Activated naive CD4-positive, alpha-beta T cell treated with anti-CD3 and anti-CD28 coated beads, Interleukin-2, amount 50 U/mL, for 72 hours (primary cell): ENCODE results near the gene IGFLR1. TPM values are rescaled to one million over a fixed set of nuclear protein-coding genes. Genes with fewer than 3 reads are reported as not detected.
"Not testable (repeated sequence)": the region's sequence is repeated elsewhere in the genome, so short reads cannot be mapped to it uniquely, and the experiment has no call there.

ENCODE experiments used
- ATAC-seq, 2 donors: fragments of 150-1000 bp; cut with Tn5 transposase; 2 replicates each; pipeline ENCODE4 v1.10.0; 2021; ENCODE audit warnings: mild to moderate bottlenecking in 2 of 2, moderate library complexity in 2 of 2
- DNase-seq, 2 donors: peaks; one replicate each; pipeline ENCODE4 v3.0.0; 2021 to 2022; ENCODE audit warnings: low spot score in 2 of 2
- H3K27ac Mint-ChIP-seq, 2 donors: one replicate each; pipeline ENCODE4 v1.8.0; 2022; ENCODE audit warnings: mild to moderate bottlenecking in 2 of 2, mixed read lengths in 2 of 2
- H3K36me3 Mint-ChIP-seq, 2 donors: one replicate each; pipeline ENCODE4 v1.8.0; 2022; ENCODE audit warnings: mixed read lengths in 2 of 2
- H3K9me3 Mint-ChIP-seq, 2 donors: one replicate each; pipeline ENCODE4 v1.8.0; 2022; ENCODE audit warnings: mixed read lengths in 2 of 2
- total RNA-seq, 2 donors: library from RNA; stranded (reverse); gene quantifications; one replicate each; pipeline ENCODE4 v1.2.3, GENCODE V29; 2022

IGFLR1 gene
- total RNA-seq, 2 donors from 2014 or later: 74.6 to 245 TPM

DNA sequence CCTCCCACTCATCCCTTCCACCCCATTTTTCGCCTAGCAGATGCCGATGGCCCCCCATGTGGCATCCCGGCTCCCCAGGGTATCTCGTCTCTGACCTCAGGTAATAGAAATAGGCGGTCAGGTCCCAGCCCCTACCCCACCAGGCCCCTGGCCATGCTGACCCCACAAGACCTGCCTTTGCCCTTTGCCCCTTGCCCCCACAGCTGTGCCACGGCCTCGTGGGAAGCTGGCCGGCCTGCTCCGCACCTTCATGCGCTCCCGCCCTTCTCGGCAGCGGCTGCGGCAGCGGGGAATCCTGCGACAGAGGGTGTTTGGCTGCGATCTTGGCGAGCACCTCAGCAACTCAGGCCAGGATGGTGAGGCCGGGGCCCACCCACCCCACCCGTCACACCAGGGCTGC is 38.5 kb upstream of the IGFLR1 start:
- Mint-ChIP-seq H3K9me3 (no peaks in the 10 kb centered on the region), H3K27ac (no peak overlapping the region), H3K36me3 (no peaks in the 10 kb centered on the region)
- DNase-seq (no peak), ATAC-seq (no peak)

DNA sequence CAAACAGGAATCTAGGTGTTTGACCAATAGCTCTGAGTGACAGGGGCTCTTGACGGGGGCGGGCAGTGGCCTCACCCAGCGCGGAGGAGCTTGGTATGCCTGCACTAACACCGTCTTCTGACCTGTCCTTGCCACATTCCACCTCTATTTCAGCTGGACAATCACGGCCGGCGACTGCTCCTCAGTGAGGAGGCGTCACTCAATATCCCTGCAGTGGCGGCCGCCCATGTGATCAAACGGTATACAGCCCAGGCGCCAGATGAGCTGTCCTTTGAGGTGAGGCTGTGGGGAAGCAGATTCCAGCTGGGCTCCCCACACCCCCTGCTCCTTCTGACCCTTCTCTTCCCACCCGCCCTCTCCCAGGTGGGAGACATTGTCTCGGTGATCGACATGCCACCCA is 37.8 kb upstream of the IGFLR1 start:
- Mint-ChIP-seq H3K36me3 (no peaks in the 10 kb centered on the region), H3K9me3 (no peaks in the 10 kb centered on the region), H3K27ac (no peak overlapping the region)
- DNase-seq (no peak), ATAC-seq (no peak)

DNA sequence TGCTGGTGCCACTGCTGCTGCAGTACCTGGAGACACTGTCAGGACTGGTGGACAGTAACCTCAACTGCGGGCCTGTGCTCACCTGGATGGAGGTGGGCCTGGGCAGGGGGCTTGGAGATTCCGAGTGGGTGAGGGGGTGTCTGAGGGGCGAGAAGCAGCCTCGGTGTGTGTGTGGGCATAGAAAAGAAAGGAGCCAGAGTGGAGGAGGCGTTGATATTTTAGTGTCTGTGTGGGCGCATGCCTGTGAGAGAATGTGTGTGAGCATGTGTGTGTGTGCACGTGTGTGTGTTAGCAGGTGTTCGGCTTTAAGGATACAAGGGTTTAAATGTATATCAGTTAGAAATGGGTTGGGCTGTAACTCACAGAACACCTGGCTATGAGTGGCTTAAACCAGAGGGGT is 36.8 kb upstream of the IGFLR1 start:
- H3K36me3 Mint-ChIP-seq: no peaks in the 10 kb centered on the region
- H3K9me3 Mint-ChIP-seq: no peaks in the 10 kb centered on the region
- DNase-seq (no peak), ATAC-seq (no peak)
- H3K27ac Mint-ChIP-seq: no peak overlapping the region

DNA sequence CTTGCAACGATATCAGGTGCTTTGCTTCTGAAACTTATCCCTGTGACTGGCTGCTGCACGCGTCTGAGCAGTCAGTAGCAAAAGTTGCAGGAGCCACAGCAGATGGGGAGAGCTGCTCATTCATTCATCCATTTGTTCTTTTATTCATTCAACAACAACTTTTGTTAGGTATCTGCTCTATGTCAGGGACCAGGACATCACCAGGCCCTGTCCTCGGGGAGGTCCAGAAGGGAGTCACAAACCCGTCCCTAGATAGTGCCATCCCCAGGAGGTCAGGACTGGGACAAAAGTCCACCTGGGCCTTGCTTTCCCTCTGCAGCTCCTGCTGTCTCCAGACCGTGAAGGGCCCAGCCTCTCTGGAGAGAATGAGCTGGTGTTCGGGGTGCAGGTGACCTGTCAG is 35.7 kb upstream of the IGFLR1 start:
- no peaks in the 10 kb centered on the region for H3K9me3 Mint-ChIP-seq
- ATAC-seq: no peak
- H3K36me3 Mint-ChIP-seq: no peaks in the 10 kb centered on the region
- no peak overlapping the region for H3K27ac Mint-ChIP-seq
- no peak for DNase-seq

DNA sequence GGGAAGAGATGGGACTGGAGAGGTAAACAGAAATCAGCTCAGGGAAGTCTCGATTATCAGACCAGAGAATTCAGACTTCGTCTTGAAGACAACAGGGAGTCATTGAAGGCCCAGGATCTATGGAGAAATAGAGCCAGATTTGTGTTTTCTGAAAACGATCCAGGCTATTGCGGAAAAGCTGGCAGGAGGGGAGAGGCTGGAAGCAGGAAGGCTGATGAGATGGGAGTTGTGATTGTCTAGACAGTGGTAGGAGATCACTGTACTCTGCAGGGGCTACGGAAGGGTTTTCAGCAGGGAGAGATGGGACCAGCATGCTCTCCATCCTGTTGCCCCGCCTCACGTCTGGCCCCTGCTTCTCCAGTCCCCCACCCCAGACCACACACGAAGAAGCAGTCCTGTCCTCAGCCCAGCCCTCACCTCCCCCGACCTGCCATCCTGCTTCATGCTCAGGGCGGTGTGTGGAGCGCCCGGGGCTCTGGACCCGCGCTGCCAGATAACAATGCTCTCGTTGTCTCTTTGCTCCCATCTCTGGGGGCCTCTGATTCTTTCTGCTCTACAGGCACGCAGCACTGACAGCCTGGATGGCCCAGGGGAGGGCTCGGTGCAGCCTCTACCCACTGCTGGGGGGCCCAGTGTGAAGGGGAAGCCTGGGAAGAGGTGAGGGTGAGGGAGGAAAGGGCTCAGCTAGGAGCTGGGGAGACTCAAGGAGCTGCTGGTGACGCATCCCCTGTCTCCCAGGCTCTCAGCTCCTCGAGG is 35.0 kb upstream of the IGFLR1 start:
- Mint-ChIP-seq H3K27ac (peak overlapping the region in 1 of 2 donors; percentile 6), H3K9me3 (no peaks in the 10 kb centered on the region), H3K36me3 (no peaks in the 10 kb centered on the region)
- DNase-seq (peak in 1 of 2 donors; percentile 43), ATAC-seq (no peak)

DNA sequence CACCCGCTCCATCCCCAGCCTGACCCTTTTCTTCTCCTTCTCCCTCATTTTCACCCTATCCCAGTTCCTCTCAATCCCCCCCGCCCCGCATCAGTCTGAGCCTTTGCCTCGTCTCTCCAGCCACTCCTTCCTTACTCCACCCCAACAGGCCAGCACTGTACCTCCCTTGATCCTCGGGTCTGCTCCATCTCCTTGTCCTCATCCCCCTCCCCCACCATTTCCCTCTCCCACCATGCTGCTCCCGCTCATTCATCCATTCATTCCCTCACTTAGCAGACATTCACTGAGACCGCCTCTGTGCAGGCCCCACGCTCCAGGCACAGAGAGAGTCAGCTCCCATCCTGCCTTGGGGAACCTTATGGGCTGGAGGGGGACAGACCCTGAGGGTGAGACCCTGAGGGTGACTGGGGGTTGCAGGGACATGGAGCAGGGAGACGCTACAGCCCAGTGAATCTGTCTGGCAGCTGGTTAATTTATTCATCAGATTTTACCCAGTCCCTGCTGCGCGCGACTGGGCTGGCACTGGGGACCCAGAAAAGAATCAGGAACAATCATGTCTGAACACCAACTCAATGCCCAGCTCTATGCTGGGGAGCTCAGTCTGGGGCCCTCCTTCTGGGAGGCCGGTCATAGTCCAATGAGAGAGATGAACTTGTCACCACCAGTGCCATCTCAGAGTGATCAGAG is 34.0 kb upstream of the IGFLR1 start:
- DNase-seq: peak in 1 of 2 donors; percentile 53
- no peaks in the 10 kb centered on the region for H3K9me3 Mint-ChIP-seq
- no peaks in the 10 kb centered on the region for H3K36me3 Mint-ChIP-seq
- no peak for ATAC-seq
- H3K27ac Mint-ChIP-seq: peak overlapping the region; percentile 6 to 47

DNA sequence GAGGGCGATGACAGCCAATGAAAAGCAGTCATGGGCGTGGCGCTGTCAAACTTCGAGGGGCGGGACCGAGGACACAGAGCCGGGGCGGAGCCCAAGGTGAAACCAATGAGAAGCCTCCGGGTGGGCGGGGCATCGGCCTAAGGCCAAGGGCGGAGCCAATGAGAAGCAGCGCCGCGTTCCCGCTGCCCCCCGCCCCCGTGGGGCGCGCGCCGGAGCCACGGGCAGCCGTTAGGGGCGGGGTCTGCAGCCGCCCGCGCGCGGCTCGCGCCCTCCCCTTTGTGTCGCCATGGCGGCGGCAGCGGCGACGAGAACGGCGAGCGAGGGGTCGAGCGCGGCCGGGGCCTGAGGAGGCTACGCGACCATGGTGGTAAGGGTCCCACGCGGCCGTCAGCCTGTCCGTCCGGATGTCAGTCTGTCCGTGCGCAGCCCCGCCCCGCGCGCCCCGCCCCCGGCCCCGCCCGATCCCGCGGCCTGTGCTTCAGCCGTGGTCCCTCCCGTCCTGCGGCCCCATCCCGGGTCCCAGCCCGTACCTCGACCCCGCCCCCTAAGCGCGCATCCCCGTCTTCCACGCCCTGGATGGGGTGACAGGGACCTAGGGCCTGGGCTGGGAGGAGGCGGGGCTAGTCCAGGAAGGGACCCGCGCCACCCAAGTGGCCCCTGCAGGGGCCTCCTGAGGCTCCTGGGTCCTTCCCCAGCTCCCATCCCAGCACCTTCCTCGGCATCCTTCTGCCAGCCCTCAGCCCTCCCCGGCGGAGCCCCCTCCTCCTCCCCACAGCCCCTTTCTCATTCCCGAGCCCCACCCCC is 33.2 kb upstream of the IGFLR1 start, which contains the start of gene ARHGAP33:
ARHGAP33 (plus strand) TSS at position 267 of the 804 bp plus-strand sequence; CDS start at position 362, 95 bp downstream.
- no peaks in the 10 kb centered on the region for H3K9me3 Mint-ChIP-seq
- ATAC-seq (peak; percentile 97 to 98), DNase-seq (peak; percentile 98 to 100)
- H3K36me3 Mint-ChIP-seq: no peaks in the 10 kb centered on the region
- H3K27ac Mint-ChIP-seq: peak within 1 kb of the TSS; percentile 47 to 76

DNA sequence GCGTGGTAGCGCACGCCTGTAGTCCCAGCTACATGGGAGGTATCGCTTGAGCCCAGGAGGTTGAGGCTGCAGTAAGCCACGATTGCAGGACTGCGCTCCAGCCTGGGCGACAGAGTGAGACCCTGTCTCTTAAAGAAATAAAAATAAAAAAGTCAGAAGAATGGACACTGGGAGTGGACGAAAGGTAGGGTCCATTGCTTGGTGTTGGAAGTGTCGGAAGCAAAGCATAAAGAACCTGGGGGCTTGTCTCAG is 32.7 kb upstream of the IGFLR1 start:
- DNase-seq: no peak
- Mint-ChIP-seq H3K36me3 (no peaks in the 10 kb centered on the region), H3K9me3 (no peaks in the 10 kb centered on the region), H3K27ac (peak overlapping the region in 1 of 2 donors; percentile 76)
- no peak for ATAC-seq

DNA sequence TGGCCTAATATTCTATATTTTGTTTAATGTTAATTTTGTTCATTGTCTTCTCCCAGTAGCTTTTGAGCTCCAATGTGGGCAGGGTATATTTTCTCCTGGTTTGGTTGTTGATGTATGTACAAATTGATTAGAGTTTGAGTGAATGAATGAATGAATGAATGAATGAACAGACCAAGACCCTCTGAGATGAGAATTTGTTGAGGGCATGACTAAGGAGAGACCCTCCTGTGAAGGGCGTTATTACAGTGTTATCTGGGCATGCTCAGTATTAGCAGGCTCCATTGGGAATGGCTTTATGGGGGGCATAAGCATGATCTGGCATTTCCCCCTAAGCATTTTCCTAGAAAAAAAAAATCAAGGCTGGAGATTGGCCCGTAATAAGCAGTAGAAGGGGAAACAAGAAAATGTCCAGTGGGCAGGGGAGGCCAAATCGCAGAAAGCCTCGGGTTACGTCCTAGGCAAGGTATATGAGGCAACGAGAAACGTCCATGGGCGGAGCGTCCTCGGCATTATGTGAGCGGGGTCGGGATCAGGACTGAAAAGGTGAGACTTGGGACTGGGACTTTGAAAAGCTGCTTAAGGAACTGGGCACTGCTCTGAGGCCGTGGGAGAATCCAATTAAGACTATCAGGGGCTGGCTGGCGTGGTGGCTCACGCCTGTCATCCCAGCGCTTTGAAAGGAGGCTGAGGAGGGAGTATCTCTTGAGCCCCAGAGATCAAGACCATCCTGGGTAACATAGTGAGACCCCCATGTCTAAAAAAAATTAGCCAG is 32.2 kb upstream of the IGFLR1 start:
- ATAC-seq: no peak
- peaks cover 0 to 3% of the 10 kb centered on the region in 2 donors for H3K36me3 Mint-ChIP-seq
- no peak for DNase-seq
- H3K27ac Mint-ChIP-seq: peak overlapping the region in 1 of 2 donors; percentile 76
- no peaks in the 10 kb centered on the region for H3K9me3 Mint-ChIP-seq

DNA sequence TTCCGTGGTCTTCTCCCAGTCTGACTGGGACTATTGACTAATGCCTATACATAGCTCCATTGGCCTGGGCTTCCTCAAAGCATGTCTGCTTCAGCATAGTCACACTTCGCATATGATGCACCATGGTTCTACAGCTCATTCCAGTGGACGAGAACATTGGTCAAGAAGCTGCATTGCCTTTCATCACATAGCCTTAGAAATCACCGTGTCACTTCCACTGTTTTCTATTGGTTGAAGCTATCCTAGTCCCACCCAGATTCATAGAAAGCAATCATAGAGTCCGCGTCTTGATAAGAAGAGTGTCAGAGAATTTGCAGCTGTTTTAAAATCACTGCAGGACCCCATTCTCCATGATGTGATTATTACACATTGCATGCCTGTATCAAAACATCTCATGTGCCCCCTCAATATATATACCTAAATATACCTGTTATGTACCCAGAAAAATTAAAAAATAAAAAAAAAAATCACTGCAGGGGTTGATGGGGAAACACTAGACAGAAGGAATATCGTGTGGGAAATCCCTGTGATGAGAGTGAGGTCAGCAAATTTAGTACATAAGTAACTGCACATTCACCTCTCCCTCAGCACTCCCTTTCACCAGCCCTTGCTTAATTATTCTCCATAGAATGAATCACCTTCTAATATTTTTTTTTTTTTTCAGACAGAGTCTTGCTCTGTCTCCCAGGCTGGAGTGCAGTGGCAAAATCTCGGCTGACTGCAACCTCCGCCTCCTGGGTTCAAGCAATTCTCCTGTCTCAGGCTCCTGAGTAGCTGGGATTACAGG is 31.0 kb upstream of the IGFLR1 start:
- ATAC-seq (no peak), DNase-seq (no peak)
- Mint-ChIP-seq H3K9me3 (no peaks in the 10 kb centered on the region), H3K36me3 (peaks cover 0 to 16% of the 10 kb centered on the region in 2 donors), H3K27ac (no peak overlapping the region)

DNA sequence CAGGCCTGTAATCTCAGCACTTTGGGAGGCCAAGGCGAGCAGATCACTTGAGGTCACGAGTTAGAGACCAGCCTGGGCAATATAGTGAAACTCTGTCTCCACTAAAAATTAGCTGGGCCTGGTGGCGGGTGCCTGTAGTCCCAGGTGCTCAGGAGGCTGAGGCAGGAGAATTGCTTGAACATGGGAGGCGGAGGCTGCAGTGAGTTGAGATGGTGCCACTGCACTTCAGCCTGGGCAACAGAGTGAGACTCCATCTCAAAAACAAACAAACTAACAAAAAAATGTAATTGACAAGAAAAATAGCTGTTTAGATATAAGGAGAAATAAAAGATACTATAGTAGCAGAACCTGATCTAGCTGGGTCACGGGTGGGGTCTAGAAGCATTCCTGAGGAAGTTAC is 30.1 kb upstream of the IGFLR1 start:
- not testable (repeated sequence) for ATAC-seq, H3K27ac Mint-ChIP-seq, DNase-seq, H3K9me3 Mint-ChIP-seq
- peaks cover 0 to 16% of the 10 kb centered on the region in 2 donors for H3K36me3 Mint-ChIP-seq

DNA sequence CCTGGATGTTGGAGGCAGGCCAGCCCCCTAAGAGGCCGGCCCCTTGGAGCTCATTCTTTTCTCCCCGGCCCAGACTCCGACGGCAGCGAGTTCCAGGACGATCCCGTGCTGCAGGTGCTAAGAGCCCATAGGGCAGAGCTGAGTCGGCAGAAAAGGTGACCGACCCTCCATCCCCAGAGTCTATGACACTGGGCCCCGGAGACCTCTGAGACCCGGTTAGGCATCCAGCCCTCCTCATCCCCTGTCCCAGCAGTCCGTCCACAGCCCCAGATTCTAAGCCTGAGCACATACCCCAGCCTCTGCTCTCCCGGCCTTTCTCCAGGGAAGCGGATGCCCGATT is 25.8 kb upstream of the IGFLR1 start:
- DNase-seq (no peak), ATAC-seq (no peak)
- no peak overlapping the region for H3K27ac Mint-ChIP-seq
- H3K36me3 Mint-ChIP-seq: peaks cover 0 to 16% of the 10 kb centered on the region in 2 donors
- H3K9me3 Mint-ChIP-seq: no peaks in the 10 kb centered on the region

DNA sequence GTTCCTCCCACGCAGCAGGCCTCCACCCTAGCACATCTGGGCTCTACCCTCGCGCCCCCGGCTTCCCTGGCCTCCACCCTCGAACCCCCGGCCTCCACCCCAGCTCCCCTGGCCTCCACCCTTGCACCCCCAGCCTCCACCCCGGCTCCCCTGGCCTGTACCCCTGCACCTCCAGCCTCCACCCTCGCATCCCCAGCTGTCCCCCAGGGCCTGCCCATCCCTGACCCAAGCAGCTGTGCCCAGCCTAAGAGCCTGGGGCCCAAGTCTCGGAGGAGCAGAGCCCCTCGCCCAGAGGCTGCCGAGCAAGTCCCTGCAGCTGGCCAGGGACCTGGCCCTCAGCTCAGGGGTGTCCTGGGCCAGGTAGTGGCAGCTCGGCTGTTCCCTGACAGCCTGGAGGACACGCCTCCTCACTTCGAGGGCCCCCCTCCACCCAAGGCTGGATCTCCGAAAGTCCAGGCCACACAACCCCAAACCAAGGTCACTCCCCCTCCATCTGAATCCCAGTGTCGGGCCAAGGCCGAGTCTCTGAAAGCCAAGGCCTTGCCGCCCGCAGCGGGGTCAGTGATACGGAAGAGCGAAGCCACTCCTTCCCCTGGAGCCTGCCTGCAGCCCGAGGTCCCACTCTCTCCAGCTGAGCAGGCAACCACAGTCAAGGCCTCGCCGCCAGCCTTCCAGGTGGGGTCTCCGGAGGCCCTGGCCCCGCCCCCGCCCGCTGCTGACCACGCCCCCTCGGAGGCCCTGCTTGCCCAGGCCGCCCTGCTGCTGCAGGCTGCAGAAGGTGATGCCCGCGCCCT is 25.2 kb upstream of the IGFLR1 start:
- no peak for DNase-seq
- Mint-ChIP-seq H3K9me3 (no peaks in the 10 kb centered on the region), H3K27ac (no peak overlapping the region), H3K36me3 (peaks cover 0 to 16% of the 10 kb centered on the region in 2 donors)
- no peak for ATAC-seq

DNA sequence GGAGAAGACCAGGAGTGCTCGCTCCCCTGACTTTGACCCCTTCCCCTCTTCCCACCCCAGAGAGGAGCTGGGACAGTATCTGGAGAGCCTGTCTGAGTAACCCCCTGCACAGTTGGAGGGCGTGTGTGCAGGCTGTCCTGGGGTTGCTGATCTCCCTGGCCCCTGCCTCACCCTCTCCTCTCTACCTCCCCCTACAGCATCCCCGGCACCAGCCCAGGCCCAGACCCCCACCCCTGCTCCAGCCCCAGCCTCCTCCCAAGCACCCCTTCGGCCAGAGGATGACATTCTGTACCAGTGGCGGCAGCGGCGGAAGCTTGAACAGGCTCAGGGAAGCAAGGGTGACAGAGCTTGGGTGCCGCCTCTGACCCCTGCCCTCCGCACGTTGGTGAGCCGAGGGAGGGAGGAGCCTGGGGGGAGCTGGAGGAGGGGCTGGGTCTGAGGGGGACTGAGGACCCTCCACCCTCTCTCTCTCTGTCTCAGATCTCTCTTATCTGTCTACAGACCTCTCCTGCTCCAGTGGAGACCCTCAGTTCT is 24.4 kb upstream of the IGFLR1 start:
- Mint-ChIP-seq H3K27ac (no peak overlapping the region), H3K36me3 (peaks cover 0 to 22% of the 10 kb centered on the region in 2 donors), H3K9me3 (no peaks in the 10 kb centered on the region)
- DNase-seq (no peak), ATAC-seq (no peak)
